A172 (cell line): ENCODE results near the gene TRMT61A. TPM values are rescaled to one million over a fixed set of nuclear protein-coding genes. Genes with fewer than 3 reads are reported as not detected.
A peak's percentile ranks its signal among the peaks of the same experiment; 100 is the strongest.

Source experiments
- DNase-seq: peaks from one replicate; pipeline ENCODE4 v3.0.0-alpha.2; 2015; ENCODE audit warnings: low spot score
- total RNA-seq: library from RNA; depleted of rRNA; stranded (reverse); fragments of >200 nt; shearing (Covaris generic); gene quantifications from 2 replicates; pipeline ENCODE4 v1.2.3, GENCODE V29; 2014; rRNA removed

The TRMT61A gene
- total RNA-seq, result 8.5 and 10.2 TPM in 2 replicates

GRCh38 chr14:103528587-103529382 is at the start of gene TRMT61A:
Gene TRMT61A (plus strand): TSS chr14:103529196. CDS start chr14:103529979, 783 bp downstream.
- peak; percentile 68 for DNase-seq

GRCh38 chr14:103480595-103480994 is 48.4 kb upstream of the TRMT61A start:
- no peak for DNase-seq

- DNase-seq, result peak; percentile 69
These were observed 45.4 kb upstream of the TRMT61A start for GRCh38 chr14:103483600-103483999.

GRCh38 chr14:103485504-103485903 is 43.5 kb upstream of the TRMT61A start:
- DNase-seq, result no peak

- DNase-seq, result no peak
These were observed 40.9 kb upstream of the TRMT61A start for GRCh38 chr14:103488071-103488470.

- DNase-seq, result no peak
These were observed 40.0 kb upstream of the TRMT61A start for GRCh38 chr14:103488960-103489359.

GRCh38 chr14:103489621-103490020 is 39.4 kb upstream of the TRMT61A start:
- DNase-seq, result no peak

- DNase-seq, result no peak
These were observed 37.3 kb upstream of the TRMT61A start for GRCh38 chr14:103491691-103492090.

GRCh38 chr14:103492156-103492925 is 36.7 kb upstream of the TRMT61A start:
- DNase-seq, result no peak

GRCh38 chr14:103495854-103496253 is 33.1 kb upstream of the TRMT61A start:
- no peak for DNase-seq

GRCh38 chr14:103496776-103497175 is 32.2 kb upstream of the TRMT61A start:
- DNase-seq, result no peak

GRCh38 chr14:103499709-103500108 is 29.3 kb upstream of the TRMT61A start:
- no peak for DNase-seq

- DNase-seq, result peak; percentile 58
These were observed 28.6 kb upstream of the TRMT61A start for GRCh38 chr14:103500148-103500990.

- DNase-seq, result no peak
These were observed 27.7 kb upstream of the TRMT61A start for GRCh38 chr14:103501041-103501870.

- no peak for DNase-seq
These were observed 26.9 kb upstream of the TRMT61A start for GRCh38 chr14:103501921-103502669.

GRCh38 chr14:103502877-103503276 is 26.1 kb upstream of the TRMT61A start:
- no peak for DNase-seq

- DNase-seq, result no peak
These were observed 25.7 kb upstream of the TRMT61A start for GRCh38 chr14:103503296-103503695.

- DNase-seq, result no peak
These were observed 23.9 kb upstream of the TRMT61A start for GRCh38 chr14:103504991-103505565.

- DNase-seq, result no peak
These were observed 21.2 kb upstream of the TRMT61A start for GRCh38 chr14:103507751-103508150.
